ENCODE results near the gene HDAC1. TPM values are rescaled to one million over a fixed set of nuclear protein-coding genes. Genes with fewer than 3 reads are reported as not detected.

HDAC1 gene
- total RNA-seq, 4 donors from 2014 or later, result 49.5 to 60.5 (median 59.5) TPM

DNA sequence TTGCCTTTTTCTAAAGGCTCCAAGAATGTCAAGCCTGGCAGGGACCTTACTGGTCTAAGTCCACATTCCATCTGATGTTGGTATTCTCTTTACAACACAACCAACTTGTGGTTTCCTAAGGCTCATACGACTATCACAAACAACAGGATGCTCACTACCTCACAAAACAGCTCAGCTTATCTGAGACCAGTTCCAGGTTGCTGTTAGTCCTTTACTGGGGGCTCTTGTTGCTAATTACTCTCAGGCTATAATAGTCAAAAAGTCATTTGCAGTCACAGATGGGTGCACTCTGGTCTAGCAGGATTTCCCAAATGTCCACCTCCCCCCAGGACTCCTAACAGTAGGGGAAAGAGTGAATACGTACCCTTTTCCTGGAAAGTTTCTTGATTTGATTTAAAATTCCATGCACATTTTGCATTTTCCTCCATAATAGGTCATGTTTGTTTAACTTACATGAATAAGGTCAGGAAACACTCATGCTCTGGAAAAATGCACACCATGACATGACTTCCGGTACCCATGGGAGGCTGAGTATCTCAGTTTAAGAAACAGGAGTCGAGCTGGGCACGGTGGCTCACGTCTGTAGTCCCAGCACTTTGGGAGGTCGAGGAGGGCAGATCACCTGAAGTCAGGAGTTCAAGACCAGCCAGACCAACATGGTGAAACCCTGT lies 24.8 kb upstream of the HDAC1 start:
- 33 to 65% methylated on average over 3 of the region's 7 CpGs for WGBS, 2 donors (ENCODE audit: low coverage in 1 of 2)
- H3K27ac ChIP-seq, result no peak overlapping the region
- ATAC-seq, result peak; percentile 43

DNA sequence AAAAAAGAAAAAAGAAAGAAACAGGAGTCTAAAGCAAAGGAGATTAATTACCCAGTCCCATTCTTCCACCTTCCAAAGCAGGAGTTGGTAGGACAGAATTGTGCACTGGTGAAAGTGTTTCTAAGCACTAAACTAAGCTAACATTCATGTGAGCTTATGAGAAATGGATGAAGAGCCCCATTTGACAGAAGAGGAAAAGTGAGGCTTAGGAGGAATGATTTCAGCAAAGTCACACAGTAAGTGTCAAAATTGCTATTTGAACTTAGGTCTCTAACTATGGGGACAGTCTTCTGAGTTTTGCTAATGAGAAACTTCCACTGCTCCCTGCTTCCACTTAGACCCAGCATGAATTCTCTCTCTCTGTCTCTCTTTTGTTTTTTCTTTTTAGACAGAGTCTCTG lies 22.1 kb upstream of the HDAC1 start:
- Histone ChIP-seq H3K4me3 (no peak overlapping the region), H3K9me3 (no peaks in the 10 kb centered on the region), H3K27ac (no peak overlapping the region), H3K36me3 (no peaks in the 10 kb centered on the region), H3K27me3 (peaks cover 31% of the 10 kb centered on the region), H3K4me1 (no peaks in the 10 kb centered on the region)
- no peak for ATAC-seq
- TF ChIP-seq EP300 (IDR thresholded peaks at IDR 0.05) (no peak), POLR2A (IDR thresholded peaks at IDR 0.05) (no peak), POLR2AphosphoS5 (IDR thresholded peaks at IDR 0.05) (no peak)
- TF ChIP-seq, protein P1, sequence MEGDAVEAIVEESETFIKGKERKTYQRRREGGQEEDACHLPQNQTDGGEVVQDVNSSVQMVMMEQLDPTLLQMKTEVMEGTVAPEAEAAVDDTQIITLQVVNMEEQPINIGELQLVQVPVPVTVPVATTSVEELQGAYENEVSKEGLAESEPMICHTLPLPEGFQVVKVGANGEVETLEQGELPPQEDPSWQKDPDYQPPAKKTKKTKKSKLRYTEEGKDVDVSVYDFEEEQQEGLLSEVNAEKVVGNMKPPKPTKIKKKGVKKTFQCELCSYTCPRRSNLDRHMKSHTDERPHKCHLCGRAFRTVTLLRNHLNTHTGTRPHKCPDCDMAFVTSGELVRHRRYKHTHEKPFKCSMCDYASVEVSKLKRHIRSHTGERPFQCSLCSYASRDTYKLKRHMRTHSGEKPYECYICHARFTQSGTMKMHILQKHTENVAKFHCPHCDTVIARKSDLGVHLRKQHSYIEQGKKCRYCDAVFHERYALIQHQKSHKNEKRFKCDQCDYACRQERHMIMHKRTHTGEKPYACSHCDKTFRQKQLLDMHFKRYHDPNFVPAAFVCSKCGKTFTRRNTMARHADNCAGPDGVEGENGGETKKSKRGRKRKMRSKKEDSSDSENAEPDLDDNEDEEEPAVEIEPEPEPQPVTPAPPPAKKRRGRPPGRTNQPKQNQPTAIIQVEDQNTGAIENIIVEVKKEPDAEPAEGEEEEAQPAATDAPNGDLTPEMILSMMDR (IDR thresholded peaks at IDR 0.05), result no peak

More for the DNA sequence above, 24.8 kb upstream of the HDAC1 start:
- Histone ChIP-seq H3K9me3 (no peaks in the 10 kb centered on the region), H3K4me1 (no peaks in the 10 kb centered on the region), H3K4me3 (no peak overlapping the region), H3K36me3 (no peaks in the 10 kb centered on the region), H3K27me3 (peaks cover 6% of the 10 kb centered on the region)
- TF ChIP-seq POLR2A (IDR thresholded peaks at IDR 0.05) (no peak), POLR2AphosphoS5 (IDR thresholded peaks at IDR 0.05) (no peak), EP300 (IDR thresholded peaks at IDR 0.05) (no peak)
- TF ChIP-seq, protein P1 (IDR thresholded peaks at IDR 0.05), result no peak

DNA sequence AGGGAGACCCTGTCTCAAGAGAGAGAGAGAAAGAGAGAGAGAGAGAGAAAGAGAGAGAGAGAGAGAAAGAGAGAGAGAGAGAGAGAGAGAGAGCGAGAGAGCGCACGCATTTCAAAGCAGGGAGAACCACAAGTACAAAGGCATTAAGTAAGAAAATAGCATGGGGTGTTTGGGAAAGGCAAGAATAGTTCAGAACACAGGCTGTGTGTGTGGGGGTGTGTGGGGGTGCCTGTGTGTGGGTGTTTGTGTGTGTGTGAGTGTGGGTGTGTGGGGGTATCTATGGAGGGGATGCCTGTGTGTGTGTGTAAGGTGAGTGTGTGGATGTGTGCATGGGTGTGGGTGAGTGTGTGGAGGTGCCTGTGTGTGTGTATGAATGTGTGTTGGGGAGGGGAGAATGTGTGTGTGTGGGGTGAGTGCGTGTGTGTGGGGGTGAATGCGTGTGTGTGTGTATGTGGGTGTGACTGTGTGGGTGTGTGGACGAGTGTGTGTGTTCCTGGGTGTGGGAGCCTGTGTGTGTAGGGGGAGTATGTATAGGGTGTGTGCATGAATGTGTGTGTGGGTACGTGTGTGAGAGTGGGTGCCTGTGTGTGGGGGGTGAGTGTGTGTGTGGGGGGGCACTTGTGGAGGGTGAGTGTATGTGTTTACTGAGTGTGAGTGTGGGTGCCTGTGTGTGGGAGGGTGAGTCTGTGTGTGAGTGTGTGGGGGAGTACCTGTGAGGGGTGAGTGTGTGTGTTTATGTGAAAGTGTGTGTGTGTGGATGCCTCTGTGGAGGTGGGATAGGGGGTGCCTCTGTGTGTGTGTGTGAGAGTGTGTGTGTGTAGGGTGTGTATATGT lies 19.1 kb upstream of the HDAC1 start:
- WGBS, 2 donors (ENCODE audit: low coverage in 1 of 2), result 42 to 63% methylated on average over 7 of the region's 7 CpGs
- no peak for TF ChIP-seq EP300 (IDR thresholded peaks at IDR 0.05)
- TF ChIP-seq POLR2A (IDR thresholded peaks at IDR 0.05), result no peak
- TF ChIP-seq POLR2AphosphoS5 (IDR thresholded peaks at IDR 0.05), result no peak
- TF ChIP-seq, protein P1 (IDR thresholded peaks at IDR 0.05), result no peak
- Histone ChIP-seq H3K4me3 (no peak overlapping the region), H3K36me3 (no peaks in the 10 kb centered on the region), H3K27ac (no peak overlapping the region), H3K9me3 (no peaks in the 10 kb centered on the region), H3K4me1 (peaks cover 0 to 7% (median 0%) of the 10 kb centered on the region in 3 donors), H3K27me3 (peaks cover 53% of the 10 kb centered on the region)
- ATAC-seq, result no peak

DNA sequence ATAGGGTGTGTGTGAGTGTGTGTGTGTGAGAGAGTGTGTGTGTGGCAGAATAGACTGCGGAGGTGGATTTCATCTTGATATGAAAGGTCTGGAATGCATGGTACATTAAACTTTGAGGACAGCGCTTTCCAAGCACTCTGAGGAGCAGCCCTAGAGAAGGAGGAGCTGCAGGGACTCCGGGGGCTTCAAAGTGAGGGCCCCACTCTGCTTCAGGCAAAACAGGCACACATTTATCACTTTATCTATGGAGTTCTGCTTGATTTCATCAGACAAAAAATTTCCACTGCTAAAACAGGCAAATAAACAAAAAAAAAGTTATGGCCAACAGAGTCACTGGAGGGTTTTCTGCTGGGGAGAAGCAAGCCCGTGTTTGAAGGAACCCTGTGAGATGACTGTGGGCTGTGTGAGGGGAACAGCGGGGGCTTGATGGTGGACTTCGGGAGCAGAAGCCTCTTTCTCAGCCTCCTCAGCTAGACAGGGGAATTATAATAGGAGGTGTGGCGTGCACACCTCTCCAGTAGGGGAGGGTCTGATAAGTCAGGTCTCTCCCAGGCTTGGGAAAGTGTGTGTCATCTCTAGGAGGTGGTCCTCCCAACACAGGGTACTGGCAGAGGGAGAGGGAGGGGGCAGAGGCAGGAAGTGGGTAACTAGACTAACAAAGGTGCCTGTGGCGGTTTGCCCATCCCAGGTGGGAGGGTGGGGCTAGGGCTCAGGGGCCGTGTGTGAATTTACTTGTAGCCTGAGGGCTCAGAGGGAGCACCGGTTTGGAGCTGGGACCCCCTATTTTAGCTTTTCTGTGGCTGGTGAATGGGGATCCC lies 18.3 kb upstream of the HDAC1 start:
- Histone ChIP-seq H3K4me1 (peaks cover 0 to 7% (median 0%) of the 10 kb centered on the region in 3 donors), H3K9me3 (no peaks in the 10 kb centered on the region), H3K36me3 (no peaks in the 10 kb centered on the region), H3K27me3 (peaks cover 53% of the 10 kb centered on the region), H3K4me3 (no peak overlapping the region), H3K27ac (no peak overlapping the region)
- TF ChIP-seq EP300 (IDR thresholded peaks at IDR 0.05) (no peak), POLR2AphosphoS5 (IDR thresholded peaks at IDR 0.05) (no peak), POLR2A (IDR thresholded peaks at IDR 0.05) (no peak)
- TF ChIP-seq, protein P1 (IDR thresholded peaks at IDR 0.05), result no peak
- WGBS, 2 donors (ENCODE audit: low coverage in 1 of 2), result 36 to 39% methylated on average over 7 to 8 of the region's 10 CpGs
- no peak for ATAC-seq

Measured in gastroesophageal sphincter (tissue), 4 donors.